ENCODE results near the gene SLC12A7. TPM values are rescaled to one million over a fixed set of nuclear protein-coding genes. Genes with fewer than 3 reads are reported as not detected.

Gene SLC12A7
- polyA plus RNA-seq, 1 donor: 8.0 TPM

DNA sequence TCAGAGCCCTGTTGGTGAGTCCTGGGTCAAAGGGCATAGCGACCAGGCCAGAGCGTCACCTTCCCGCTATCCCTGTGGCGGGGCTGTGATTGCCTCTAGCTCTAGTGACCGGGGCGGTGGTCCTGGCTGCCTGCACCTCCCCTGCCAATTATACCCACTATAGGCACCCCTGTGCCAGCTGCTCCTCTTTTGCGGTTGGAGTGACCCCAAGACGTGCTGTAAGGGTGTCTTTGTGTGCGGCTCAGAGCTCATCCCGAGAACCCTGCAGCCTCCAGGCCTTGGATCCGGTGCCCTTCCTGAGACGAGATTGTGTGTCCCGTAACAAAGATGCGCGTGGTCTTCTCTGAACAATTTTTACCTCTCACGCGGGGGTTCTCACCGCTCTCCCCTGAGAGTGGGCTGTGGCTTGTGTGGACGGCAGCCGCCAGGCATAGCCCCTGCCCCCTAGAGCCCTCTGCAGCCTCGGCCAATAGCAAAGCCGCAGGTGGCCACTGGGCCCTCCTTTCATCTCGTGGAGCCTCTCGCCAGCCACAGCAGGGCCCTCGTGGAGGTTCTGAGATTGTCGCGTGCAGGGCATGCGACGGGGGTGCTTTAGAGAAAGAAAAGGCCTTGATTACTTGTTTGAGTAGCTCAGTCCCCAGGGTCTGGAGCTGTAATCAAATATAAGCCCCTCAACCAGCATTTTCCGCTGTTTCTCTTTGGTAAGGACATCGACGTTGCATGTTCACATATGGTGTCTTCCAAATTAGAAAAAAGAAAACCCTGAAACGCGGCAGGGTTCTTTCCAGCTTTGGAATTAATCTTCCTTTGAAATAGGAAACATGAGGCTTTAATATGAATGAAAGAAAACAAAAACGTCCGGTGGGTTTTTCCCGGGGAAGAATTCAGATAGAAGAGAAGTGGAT lies 92.6 kb downstream of the SLC12A7 start:
- DNase-seq (ENCODE audit: low read depth): no peak

DNA sequence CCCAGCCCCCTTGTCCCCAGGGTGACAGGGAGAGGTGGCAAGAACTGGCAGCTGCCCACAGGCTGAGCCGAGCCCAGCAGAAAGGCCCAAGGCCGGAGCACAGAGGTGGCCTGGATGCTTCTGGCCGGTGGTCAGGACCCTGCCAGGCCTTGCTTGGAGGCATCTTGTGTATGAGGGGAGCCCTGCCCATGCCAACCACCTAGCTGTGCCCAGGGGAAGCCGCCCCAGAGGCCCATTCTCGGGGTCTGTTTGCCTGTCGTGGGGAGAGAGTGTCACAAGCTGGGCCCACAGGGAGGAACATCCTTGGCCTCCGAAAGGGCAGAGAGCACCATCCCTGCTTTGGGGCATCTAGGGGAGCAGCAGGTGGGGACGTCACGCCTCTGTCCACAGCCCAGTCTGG lies 93.3 kb downstream of the SLC12A7 start:
- DNase-seq (ENCODE audit: low read depth): no peak

DNA sequence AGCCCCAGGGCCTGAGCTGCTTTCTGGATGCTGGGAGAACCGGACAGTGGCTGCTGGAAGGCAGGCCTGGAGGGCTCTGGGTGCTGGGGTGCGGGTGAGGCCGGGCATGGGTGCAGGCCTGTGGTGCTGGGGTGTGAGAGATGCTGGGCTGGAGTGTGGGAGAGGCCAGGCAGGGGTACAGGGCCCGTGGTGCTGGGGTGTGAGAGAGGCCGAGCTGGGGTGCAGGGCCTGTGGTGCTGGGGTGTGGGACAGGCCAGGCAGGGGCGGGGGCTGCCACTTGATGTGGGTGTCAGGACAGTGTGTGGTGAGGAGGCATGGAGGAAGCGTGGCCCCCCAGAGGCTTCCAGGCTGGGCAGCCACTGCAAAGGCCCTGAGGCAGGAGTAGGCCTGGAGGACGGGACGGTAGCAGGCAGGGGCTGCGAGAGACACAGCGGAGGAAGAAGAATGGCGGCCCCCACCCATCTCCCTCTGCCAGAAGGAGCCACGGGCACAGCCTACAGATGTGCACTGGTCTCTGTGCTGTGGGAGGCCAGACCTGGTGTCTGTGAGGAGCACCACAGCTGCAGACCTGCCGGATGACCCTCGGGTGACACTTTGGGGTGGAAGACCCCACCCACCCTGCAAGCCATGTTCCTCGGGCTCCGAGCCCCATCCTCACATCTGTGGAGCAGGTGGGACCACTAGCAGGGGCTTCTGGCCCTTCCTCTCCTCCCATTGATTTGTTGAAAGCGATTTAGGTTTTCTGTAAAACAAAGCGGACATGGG lies 94.0 kb downstream of the SLC12A7 start:
- DNase-seq (ENCODE audit: low read depth): no peak

DNA sequence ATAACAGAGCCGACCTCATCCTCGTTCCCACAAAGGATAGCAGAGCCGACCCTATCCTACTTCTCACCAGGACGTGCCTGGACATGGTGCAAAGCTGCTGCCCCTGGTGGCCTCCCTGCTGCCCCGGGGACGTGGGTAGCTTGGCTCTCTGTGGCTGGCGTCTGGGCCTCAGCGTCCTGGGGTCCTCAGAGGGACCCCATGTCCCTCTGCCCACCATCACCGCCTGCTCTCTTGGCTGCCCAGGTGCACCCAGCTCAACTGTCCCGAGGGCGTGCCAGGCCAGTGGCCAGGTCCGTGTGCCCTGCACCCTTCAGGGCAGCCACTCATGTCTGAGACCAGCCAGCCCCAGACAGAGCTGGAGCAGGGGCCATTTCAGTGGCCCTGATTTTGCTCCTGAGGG lies 94.8 kb downstream of the SLC12A7 start:
- no peak for DNase-seq (ENCODE audit: low read depth)

DNA sequence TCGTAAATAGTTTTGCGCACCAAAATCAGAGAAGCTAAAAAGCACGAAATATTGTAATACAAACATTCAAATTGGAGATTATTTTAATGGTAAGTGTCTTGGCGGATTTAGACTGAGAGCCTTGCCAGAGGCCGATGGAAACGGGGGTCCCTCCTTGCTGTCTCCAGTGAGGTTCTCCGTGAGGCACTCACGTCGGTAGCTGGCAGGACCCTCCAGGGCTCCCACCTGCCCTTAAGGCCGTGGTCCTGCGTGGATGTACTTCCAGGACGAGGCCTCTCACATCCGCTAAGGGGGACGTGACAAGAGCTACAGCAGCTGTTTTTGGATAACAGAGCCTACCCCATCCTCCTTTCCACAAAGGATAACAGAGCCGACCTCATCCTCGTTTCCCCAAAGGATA lies 95.4 kb downstream of the SLC12A7 start:
- no peak for DNase-seq (ENCODE audit: low read depth)

DNA sequence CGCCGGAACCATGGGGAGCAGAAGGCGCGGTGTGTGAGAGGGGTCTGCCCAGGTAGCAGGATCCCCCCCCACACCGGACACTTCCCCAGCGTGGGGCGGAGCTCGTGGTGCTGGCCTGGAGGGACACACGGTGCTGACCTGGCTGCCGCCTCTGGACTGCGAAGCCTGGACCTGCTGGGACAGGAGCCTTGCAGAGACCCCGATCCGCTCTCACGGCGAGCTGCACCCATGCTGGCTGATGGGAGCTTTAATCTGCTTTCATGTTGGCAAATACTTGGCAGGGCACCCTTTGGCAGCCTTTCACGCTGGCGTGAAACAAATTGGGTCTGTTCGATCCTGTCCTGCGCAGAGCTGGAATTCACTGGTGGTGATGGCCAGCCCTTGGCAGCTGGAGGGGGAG lies 95.8 kb downstream of the SLC12A7 start:
- DNase-seq (ENCODE audit: low read depth): no peak

DNA sequence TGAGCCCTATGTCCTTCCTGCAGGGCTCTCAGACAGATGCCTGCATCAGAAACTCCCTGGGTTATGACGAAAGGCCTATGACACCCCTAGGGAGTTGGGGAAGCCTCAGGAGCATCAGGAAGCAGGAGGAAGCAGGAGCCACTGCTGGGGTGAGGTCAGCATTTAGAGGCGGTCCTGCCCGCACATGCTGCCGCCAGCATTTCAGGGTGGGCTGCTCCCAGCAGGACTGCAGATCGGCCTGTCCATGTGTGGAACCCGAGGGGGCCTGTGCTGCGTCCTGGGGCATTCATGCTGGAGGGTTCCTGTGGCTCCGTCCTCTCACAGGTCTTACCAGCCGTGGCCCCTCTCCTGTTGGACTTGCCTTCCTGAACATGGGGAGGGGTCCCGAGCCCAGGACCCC lies 96.4 kb downstream of the SLC12A7 start:
- DNase-seq (ENCODE audit: low read depth): no peak

DNA sequence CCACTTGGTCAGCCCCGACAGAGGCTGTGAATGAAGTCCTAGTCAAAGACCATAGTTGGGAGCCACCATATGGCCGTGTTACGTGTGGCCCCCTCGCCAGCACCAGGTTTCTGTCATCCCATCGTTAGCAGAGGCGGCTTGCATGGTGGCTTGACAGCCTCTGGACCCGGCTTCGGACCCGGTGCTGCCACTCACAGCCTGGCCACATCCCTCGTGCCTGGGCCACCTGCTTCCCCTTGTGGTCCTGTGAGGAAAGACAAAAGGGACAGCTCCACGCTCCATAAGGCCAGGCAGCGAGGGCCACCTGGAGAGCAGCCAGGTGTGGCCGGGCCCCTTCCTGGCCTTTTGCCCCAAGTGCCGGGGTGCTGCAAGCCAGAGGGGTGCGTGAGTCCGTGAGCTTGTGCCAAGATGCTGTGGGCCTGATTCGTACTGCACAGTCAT lies 97.1 kb downstream of the SLC12A7 start:
- no peak for DNase-seq (ENCODE audit: low read depth)

DNA sequence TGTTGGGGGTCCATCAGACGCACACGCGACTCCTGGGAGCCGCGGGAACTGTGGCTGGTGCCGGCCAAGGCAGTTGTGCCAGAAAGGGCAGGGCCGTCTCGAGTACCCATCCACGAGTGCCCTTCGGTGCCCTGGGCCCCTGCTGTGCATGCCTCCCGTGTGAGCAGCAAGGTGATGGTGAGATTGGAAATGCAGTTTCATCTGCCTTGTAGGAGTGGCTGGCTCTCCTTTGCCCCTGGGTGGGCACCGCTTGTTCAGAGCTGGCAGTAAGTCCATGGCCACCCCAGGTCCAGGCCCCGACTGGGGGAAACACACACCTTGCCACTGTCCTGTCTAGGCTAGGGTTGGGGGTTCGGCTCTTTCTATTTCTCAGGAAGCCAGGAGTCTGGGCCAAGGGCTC lies 97.5 kb downstream of the SLC12A7 start:
- DNase-seq (ENCODE audit: low read depth): no peak

DNA sequence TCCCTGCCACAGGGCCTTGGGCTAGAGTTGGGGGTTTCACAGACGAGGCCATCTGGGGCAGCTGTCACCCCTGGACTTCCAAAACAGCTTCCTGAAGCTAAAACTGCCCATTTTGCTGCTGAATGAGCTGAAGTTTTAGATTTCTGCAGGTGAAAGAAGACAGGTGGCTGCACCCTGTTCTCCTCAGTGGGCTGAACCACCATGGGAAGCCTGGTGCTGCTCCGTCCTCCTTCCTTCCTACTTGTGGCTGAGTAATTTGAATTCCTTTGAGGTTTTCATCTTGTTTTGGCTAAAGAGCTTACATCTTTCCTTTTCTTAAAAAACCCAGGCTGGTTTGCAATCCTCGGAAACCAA lies 97.9 kb downstream of the SLC12A7 start:
- DNase-seq (ENCODE audit: low read depth): no peak

DNA sequence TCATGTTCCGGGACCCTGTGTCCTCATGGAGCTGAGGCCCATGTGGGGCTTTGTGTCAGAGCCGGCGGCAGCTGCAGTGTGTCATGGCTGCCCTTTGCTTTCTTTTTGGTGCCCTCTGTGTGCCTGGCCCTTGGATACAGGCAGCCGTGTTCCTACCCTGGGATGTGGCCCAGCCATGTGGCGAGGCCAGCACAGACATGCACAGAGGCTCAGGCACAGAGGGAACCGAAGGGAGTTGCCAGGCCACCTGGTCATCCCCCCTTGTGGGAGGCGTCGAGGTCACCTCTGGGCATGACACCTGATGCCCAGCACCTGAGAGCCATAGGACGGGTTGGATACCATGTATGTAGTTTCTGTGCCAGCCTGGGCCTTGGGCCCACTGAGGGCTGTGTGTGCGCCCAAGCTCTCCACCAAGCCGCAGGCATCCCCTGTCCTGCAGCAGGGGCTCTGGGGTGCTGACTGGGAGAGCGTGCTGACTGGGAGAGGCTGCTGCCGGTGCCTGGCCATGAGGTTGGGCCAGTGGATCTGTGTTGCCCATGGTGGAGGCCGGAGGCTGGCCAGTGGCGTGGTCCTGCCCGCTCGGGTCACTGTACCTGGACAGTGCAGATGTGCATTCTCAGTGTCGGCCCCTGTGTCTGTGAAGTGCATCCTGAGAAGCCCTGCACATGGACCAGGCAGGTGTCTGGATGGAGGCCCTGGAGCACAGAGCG lies 98.5 kb downstream of the SLC12A7 start:
- DNase-seq (ENCODE audit: low read depth): no peak

DNA sequence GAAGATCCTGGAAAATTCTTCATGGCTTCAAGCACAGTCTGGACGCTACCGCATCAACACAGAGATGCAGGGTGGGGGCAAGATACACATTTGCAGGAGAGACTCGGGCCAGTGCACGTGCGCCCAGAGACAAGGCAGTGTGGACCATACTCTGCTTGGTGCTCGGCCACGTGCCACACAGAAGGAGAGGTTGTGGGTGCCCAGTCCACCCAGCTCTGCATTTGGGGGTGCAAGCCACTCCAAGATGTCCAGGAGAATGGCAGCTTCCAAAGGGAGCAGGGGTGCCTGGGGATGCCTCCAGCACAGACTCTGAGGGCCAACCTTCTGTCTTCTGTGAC lies 99.0 kb downstream of the SLC12A7 start:
- no peak for DNase-seq (ENCODE audit: low read depth)

DNA sequence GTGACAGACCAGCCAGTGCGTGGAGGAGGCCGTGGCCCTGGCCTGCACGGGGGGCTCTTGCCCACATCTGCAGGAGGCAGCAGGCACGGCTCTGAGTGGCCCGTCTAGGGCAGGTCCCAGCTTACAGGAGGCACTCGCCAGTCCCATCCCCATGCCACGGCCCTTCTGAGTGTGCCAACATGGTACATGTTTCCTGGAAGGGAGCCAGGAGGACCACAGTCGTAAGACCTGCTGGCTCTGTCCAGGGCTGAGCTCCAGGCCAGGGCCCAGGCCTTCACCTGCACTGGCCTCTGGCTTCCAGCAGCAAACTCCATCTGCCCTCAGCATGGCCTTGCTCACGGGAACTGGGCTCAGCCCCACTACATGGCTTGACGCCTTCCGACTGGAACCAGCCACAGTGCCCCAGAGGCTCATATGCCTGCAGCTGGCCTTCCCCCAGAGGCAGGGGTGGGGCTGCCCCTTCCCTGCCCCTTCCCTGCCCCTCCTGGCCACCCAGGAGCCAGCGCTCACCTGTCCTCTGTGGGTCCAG lies 99.5 kb downstream of the SLC12A7 start:
- DNase-seq (ENCODE audit: low read depth): no peak

DNA sequence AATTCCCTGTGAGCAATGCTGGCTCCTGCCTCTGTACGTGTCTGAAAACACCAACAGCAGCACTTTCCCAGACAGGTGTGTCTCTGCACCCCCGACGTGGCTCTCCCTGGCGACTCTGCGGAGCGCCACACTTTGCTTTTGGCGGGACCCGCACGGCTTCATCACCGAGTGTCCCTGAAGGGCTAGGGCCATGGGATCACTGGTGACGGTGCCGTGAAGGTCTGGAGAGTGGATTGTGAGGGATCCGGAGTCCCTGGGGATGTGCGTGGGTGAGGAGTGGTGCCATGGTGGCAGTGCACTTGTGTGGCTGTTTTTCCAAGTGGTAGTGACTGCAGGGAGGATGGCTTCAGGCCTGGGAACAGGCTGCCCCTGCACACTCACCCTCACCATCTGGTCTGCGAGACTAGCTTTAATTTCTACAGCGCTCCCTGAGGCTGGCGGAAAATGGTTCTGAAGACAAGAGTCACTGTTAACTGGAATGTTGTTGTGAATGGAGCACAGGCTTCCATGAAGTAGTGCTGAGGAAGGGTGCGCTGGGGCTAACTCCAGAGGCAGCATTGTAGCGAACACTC lies 100.0 kb downstream of the SLC12A7 start:
- DNase-seq (ENCODE audit: low read depth): no peak

DNA sequence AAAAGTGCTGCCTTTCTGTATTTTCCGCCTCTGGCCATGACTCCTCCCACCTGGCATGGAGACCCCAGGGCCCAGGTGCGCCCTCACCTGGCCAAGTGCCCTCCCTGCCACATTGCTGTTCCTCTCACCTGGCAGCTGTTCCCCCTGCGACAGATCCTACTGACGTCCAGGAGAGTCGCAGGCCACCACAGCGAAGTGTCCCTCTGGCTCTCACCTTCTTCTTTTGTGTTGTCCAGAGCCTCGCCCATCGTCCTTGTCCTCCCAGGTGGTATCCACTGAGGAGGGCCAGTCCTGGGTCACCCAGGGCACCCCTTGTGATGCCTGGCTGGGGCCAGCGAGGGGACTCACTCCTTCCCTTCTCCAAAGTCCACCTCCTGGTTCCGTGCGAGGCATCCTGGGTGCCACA lies 100.6 kb downstream of the SLC12A7 start:
- DNase-seq (ENCODE audit: low read depth): no peak

DNA sequence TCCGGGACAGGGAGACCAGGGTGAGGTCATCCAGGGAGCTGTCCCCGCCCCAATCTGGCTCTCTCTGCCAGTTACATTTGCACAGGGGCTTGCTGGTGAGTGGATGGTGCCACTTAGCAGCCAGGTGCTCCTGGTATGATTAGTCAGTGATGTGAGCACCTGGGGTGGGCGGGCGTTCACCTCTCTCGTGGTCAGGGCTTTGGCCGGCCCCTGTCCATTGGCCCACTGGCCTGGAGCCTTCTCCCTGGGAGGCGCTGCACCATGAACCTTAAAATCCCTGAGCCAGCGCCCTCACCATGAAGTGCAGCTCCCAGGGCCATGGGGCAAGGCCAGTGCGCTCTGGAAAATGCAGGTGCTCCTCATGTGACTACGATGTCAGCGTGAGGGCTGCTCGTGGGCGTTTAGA lies 101.2 kb downstream of the SLC12A7 start:
- DNase-seq (ENCODE audit: low read depth): no peak

DNA sequence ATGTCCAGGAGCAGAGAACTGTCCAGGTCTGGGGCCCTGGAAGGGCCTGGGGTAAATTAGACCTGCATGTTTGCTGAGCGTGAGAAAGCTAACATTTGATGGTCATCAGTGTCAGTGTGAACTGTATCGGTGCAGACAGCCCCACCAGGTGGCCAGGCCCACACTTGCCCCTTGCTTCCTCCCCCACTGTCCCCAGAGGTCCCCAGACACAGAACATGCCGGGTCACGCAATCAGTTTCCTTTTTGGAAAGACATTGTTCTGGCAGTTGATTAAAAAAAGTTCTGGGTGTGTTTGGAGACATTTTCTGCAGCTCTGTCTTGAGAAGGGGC lies 101.7 kb downstream of the SLC12A7 start:
- DNase-seq (ENCODE audit: low read depth): no peak

DNA sequence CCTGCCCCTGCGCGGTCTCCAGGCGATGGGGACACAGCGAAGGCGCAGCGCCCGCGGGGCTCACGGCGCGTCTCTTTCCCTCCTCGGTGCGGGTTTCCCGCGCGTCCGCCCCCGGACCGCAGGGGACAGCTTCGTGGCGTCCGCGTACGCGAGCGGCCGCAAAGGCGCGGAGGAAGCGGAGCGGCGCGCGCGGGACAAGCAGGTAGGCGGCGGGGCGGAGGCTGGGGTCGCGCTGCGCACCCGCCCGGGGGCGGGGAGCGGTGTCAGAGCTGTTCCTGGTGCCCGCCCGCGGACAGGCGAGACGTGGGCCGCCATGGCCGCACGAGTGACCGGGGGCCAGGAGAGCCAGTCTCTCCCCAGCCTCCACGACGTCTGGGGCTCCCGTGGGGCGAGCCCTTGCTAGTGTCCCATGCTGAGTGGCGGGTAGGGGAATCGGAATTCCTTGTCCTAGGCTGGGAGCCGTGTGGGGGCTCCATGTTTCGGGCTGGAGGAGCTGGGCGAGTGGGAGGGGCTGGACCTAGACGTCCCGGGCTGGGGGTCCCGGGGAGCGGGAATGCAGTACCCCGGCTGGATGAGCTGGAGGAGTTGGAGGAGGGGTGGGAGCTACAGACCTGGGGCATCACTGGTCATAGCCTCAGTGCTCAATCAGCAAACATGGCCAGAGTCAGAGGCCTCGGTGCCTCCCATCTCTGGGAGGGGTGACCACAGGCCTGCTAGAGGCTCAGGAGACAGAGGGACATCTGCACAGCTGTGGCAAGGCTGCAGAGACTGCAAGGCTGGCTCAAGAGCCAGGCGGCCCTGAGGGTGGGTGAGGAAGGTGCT lies 102.3 kb downstream of the SLC12A7 start:
- no peak for DNase-seq (ENCODE audit: low read depth)

DNA sequence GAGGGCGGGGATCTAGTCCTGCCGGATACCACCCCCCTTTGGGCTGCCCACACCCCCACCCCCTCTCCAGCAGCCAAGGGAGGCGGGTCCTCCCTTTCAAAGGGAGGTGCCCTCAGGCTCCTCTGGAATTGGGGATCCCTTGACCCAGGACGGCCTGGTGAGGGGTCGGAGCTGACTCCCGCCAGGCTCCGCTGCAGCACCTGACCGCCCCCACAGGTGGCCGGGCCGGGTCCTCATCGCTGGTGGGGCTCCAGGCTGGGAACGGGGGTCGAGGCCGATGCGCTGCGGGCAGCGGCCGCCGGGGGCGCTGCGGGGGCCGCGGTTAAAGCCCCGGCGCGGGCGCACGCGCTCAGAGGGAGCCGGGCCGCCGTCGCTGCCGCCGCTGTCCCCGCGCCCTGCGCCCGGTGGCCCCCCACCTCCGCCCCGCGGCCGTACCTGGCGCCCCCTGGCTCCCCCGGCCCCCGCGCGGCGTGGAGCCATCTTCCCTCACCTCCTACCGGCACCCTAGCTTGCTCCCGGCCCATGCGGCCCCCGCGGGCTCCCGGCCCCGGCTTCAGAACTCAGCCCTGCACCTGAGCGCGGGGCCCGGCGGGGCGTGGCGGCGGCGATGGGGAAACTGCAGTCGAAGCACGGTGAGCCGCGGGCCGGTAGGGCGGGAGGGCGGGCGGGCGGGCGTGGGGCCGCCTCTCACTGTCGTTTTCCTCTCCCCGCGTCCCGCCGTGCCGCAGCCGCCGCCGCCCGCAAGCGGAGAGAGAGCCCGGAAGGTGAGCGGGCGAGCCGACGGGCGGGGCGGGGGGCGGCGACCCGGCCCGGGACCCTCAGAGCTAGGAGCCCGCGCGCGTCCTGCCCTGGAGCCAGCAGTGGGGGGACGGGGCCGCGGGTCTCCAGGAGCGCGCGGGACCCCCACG lies 103.2 kb downstream of the SLC12A7 start, which contains the start of gene NKD2:
Gene NKD2, plus strand, starts transcription at position 352 of the 908 bp plus-strand sequence. Its CDS starts 256 bp downstream, at position 608.
- DNase-seq (ENCODE audit: low read depth): no peak

Data from forelimb muscle (tissue), 1 donor.